Small intestine (tissue), 7 donors: ENCODE data around the gene B4GALNT3. TPM values are rescaled to one million over a fixed set of nuclear protein-coding genes. Genes with fewer than 3 reads are reported as not detected.

Experiments used
- DNase-seq, 2 donors: peaks; one replicate each; pipeline versions ENCODE4 v3.0.0 to v3.0.0-alpha.2; 2013
- FAIRE-seq: peaks from 2 replicates; lab custom pipeline; 2012; peaks lifted over from hg19 to GRCh38; lab: Jason Lieb, UNC
- H3K27ac ChIP-seq, 3 donors: one replicate each; pipeline ENCODE4 v1.5.1; 2013; ENCODE audit warnings: low read length in 2 of 3, mild to moderate bottlenecking in 2 of 3, control low read depth in 1 of 3, inconsistent platforms in 1 of 3, low read depth in 1 of 3, moderate library complexity in 1 of 3
- H3K27me3 ChIP-seq, 3 donors: one replicate each; pipeline ENCODE4 v1.6.1; 2013; ENCODE audit warnings: low read length in 3 of 3, inconsistent platforms in 1 of 3; ENCODE audit not compliant: control insufficient read depth in 3 of 3, insufficient read depth in 3 of 3
- H3K36me3 ChIP-seq, 3 donors: one replicate each; pipeline ENCODE4 v1.6.1; 2013; ENCODE audit warnings: low read length in 3 of 3, inconsistent platforms in 1 of 3, low read depth in 1 of 3, mild to moderate bottlenecking in 1 of 3, moderate library complexity in 1 of 3; ENCODE audit not compliant: control insufficient read depth in 3 of 3, insufficient read depth in 2 of 3
- H3K4me1 ChIP-seq, 3 donors: one replicate each; pipeline ENCODE4 v1.6.1; 2013; ENCODE audit warnings: low read length in 2 of 3, inconsistent platforms in 1 of 3, low read depth in 1 of 3, mild to moderate bottlenecking in 1 of 3, moderate library complexity in 1 of 3; ENCODE audit not compliant: control insufficient read depth in 3 of 3, insufficient read depth in 2 of 3
- H3K4me3 ChIP-seq, 3 donors: one replicate each; pipeline ENCODE4 v1.5.1; 2013; ENCODE audit warnings: low read length in 3 of 3, control low read depth in 1 of 3, inconsistent platforms in 1 of 3, low read depth in 1 of 3, mild to moderate bottlenecking in 1 of 3, moderate library complexity in 1 of 3
- H3K9me3 ChIP-seq, 2 donors: one replicate each; pipeline ENCODE4 v1.6.1; 2013; ENCODE audit warnings: low read depth in 1 of 2, low read length in 1 of 2; ENCODE audit not compliant: control insufficient read depth in 2 of 2, insufficient read depth in 1 of 2
- WGBS, 3 donors: extraction: QIAGEN DNeasy Blood & Tissue Kit; methylation state at CpG; one replicate each; pipeline ENCODE4 v1.1.7; 2013; 5-methylcytosine and 5-hydroxymethylcytosine counted together
- polyA plus RNA-seq, 4 donors: library from polyadenylated mRNA; stranded (reverse) in 3 of 4; unstranded in 1 of 4; fragments of 200-250 nt in 3 of 4; fragments of 120-200 nt in 1 of 4; gene quantifications; one replicate each; pipeline versions ENCODE4 v1.2.1 to v1.2.3, GENCODE V29; 2013
- donor health status: healthy with polysubstance abuse.
- donor health status: control.
- donor health status: control.
- donor health status: Bipolar disorder and iron deficiency.
- donor health status: healthy.

B4GALNT3 gene
- polyA plus RNA-seq, 4 donors, result 0.45 to 6.6 (median 2.9) TPM; not detected in 1

DNA sequence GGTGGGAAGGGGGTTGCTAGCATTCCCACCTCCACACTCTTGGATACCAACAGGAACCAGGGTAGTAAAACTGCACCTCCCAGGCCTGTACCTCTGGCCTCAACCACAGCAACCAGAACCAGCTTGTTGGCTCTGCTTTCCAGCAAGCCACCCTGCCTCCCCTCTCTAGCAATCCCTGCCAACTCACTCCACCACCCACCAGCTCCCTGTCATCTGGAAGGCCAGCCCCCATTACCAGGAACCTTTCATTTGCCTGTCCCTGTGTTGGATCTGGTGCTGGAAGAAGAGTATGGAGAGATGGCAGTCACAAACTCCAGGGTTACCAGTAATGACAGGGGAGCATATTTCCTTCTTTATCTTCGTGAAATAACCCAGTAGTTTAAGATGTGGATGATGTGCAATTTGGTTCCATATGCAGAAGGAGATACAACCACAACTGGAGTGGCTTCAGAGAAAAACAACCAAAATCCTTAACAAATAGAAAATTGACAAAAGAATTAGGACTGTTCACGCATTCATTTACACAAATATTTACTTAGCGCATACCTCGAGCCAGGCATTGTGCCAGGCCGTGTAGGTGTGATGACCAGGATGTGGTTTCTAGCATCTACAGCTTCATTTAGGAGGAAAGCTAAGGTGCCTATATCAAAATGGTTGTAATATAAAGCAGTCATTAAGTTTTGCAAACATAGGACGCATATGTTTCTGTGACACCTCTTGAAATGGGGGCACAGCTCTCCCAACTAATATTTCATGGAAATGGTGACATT lies 3.4 kb downstream of the B4GALNT3 start:
- no peak overlapping the region for H3K27ac ChIP-seq
- 47 to 61% (median 49%) methylated on average over 6 of the region's 6 CpGs for whole genome bisulfite sequencing, 3 donors
- H3K4me3 ChIP-seq, result no peak overlapping the region
- no peak for FAIRE-seq
- no peak for DNase-seq
- peaks cover 0 to 42% (median 3%) of the 10 kb centered on the region in 3 donors for H3K27me3 ChIP-seq
- H3K4me1 ChIP-seq, result peaks cover 0 to 16% (median 4%) of the 10 kb centered on the region in 3 donors
- H3K9me3 ChIP-seq, result no peaks in the 10 kb centered on the region
- no peaks in the 10 kb centered on the region for H3K36me3 ChIP-seq

DNA sequence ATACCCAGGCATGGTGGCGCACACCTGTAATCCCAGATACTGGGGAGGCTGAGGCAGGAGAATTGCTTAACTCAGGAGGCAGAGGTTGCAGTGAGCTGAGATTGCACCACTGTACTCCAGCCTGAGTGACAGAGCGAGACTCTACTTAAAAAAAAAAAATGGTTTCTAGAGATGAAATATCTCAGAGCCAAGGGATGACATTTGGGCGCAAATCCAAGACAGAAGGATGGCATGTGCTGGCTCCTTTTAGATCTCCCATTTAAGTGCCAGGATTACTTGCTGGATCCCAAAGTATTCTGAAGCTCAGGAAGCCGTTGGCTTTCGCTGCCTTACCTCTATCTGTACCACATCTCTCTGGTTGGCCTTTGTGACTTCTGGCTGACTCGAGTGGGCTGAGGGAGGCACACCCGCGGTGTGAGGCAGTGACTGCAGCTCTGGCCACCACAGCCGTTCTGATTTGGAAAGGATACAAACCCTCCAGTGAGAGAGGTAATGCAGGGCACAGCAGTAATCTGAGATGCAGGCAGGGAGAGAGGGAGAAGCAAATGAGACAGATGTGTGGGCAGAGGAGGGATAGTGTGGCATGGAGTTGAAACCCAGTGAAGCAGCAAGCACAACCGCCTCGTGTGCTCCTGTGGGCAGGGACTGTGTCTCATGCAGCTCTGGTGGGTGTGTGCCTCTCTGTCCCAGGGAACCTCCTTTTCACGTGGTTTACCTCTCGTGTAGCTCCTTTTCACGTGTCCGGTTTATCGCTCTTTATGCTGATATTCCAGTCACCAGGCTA lies 4.9 kb downstream of the B4GALNT3 start:
- no peak overlapping the region for H3K27ac ChIP-seq
- no peak overlapping the region for H3K4me3 ChIP-seq
- no peaks in the 10 kb centered on the region for H3K36me3 ChIP-seq
- no peaks in the 10 kb centered on the region for H3K9me3 ChIP-seq
- peaks cover 0 to 26% (median 3%) of the 10 kb centered on the region in 3 donors for H3K27me3 ChIP-seq
- FAIRE-seq, result no peak
- H3K4me1 ChIP-seq, result peaks cover 0 to 18% (median 0%) of the 10 kb centered on the region in 3 donors
- WGBS, 3 donors, result 71 to 73% (median 72%) methylated on average over 16 of the region's 16 CpGs
- no peak for DNase-seq

DNA sequence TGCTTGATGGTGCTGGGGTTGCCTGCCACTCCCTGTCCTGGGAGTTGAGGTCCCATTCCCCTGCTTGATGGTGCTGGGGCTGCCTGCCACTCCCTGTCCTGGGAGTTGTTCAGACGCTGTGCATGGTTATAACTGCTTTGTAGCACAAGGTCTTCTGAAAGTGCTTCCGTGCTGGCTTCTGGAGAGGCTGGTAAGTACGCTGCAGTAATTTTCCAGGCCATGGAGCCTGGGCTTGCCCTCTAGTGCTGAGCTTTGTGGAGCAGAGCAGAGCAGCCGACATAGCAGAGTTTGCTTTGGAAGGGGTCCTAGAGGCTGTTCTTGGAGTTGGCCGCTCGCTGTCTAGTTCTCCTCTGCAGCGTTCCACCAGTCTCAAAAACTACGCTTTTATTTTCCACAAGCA lies 6.3 kb downstream of the B4GALNT3 start:
- peaks cover 0 to 19% (median 0%) of the 10 kb centered on the region in 3 donors for H3K27me3 ChIP-seq
- no peak for FAIRE-seq
- no peaks in the 10 kb centered on the region for H3K36me3 ChIP-seq
- H3K27ac ChIP-seq, result no peak overlapping the region
- WGBS, 3 donors, result 87 to 88% (median 88%) methylated on average over 8 of the region's 8 CpGs
- no peak for DNase-seq
- peaks cover 0 to 16% (median 0%) of the 10 kb centered on the region in 3 donors for H3K4me1 ChIP-seq
- no peaks in the 10 kb centered on the region for H3K9me3 ChIP-seq
- no peak overlapping the region for H3K4me3 ChIP-seq

DNA sequence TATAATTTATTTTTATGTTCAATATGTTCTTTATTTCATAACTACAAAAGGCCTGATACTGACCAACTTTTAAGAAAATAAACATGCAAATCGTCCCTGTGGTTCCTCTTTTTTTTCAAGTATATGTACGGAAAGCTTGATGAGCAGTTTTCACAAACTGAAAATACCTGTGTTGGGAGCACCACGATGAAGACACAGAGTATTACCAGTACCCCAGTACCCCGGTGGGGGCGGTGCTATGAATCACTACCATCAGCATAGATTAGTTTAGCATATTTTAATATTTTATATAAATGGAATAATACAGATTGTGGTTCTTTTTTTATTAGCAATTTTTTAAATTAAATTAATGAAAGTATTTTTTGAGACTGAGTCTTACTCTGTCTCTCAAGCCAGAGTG lies 7.0 kb downstream of the B4GALNT3 start:
- 78 to 90% (median 81%) methylated on average over 5 of the region's 5 CpGs for WGBS, 3 donors
- H3K27me3 ChIP-seq, result peaks cover 0 to 12% (median 0%) of the 10 kb centered on the region in 3 donors
- no peaks in the 10 kb centered on the region for H3K36me3 ChIP-seq
- H3K27ac ChIP-seq, result no peak overlapping the region
- peaks cover 0 to 10% (median 0%) of the 10 kb centered on the region in 3 donors for H3K4me1 ChIP-seq
- H3K4me3 ChIP-seq, result no peak overlapping the region
- no peak for DNase-seq
- no peak for FAIRE-seq
- no peaks in the 10 kb centered on the region for H3K9me3 ChIP-seq

DNA sequence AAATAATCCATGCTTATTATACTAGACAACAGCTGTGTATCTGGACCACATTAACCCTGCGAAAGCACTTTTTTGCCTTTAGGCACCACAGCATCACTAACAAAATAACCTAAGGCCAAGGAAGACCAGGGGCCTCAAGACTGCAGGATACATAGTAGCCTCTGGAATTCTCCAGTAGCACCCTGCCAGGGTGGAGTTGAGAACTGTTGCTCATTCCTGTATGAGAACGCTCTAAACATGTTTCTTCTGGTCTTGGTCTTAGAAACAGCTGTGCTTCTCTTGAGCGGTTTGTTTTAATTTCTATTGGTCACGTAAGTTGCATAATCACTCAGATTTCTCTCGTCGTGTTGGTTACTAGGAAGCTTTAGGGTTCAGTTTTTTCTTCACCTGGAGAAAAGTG lies 7.9 kb downstream of the B4GALNT3 start:
- no peaks in the 10 kb centered on the region for H3K36me3 ChIP-seq
- FAIRE-seq (no peak), DNase-seq (no peak)
- H3K4me1 ChIP-seq, result peaks cover 0 to 9% (median 0%) of the 10 kb centered on the region in 3 donors
- H3K9me3 ChIP-seq, result no peaks in the 10 kb centered on the region
- H3K27ac ChIP-seq, result no peak overlapping the region
- WGBS, 3 donors, result 76 to 84% (median 79%) methylated on average over 6 of the region's 6 CpGs
- no peak overlapping the region for H3K4me3 ChIP-seq
- H3K27me3 ChIP-seq, result peaks cover 0 to 5% (median 0%) of the 10 kb centered on the region in 3 donors

DNA sequence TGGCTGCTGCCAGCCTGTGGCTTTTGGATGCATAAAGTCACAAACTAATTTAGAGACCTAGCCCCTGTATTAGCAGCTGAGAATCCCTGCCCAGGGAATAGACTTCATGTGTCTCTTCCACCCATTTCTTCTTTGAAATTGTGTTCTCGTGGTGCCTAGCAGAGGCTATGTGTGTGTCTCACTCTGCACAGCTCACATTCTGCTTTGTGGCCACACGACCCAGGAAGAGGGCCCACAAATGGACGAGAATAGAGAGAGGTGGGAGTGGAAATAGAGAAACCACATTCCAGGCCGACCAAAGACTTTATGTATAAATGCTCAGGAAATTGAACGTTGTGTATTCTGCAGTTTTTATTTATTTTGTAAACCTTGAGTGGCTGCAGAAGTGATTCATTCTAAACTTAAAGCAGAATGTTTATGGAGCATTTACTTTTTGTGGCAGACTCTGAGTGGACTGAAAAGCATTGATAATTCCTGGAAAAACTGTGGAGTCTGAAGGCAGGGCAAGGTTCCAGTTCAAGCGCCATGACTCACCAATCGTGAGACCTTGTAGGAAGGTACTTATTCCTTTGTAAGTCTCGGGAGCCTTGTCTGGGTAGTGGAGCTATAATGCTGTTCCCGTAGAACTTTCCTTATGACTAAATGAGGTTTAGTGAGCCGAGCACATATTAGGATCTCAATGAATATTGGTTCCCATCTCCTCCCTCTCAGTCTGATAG lies 9.1 kb downstream of the B4GALNT3 start:
- Histone ChIP-seq H3K27me3 (no peaks in the 10 kb centered on the region), H3K4me3 (no peak overlapping the region), H3K36me3 (no peaks in the 10 kb centered on the region), H3K27ac (peak overlapping the region in 1 of 3 donors; percentile 60), H3K4me1 (peaks cover 0 to 9% (median 0%) of the 10 kb centered on the region in 3 donors), H3K9me3 (no peaks in the 10 kb centered on the region)
- DNase-seq (peak in 1 of 2 donors; percentile 67), FAIRE-seq (no peak)
- 55 to 69% (median 61%) methylated on average over 10 of the region's 10 CpGs for WGBS, 3 donors

DNA sequence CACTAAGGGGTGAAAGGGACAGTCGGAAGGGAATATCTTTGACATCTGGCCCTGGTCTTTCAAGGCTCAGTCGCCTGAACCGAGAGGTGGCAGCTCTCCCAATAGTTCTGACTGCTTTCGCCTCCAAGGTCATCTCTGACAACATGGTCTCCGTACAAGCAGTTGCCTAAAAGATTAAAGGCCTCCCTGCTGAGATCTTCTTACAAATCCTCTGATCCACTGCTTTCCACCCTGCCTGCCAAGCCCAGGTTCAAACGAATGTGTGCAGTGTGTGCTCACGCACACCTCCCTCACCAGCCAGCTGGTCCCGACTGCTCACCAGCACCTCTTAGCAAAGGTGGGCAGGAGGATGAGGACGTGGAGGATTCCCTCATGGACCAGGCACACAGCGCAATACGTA lies 10.4 kb downstream of the B4GALNT3 start:
- no peak overlapping the region for H3K27ac ChIP-seq
- 78 to 79% (median 79%) methylated on average over 11 of the region's 11 CpGs for WGBS, 3 donors
- DNase-seq (no peak), FAIRE-seq (no peak)
- H3K4me3 ChIP-seq, result no peak overlapping the region
- no peaks in the 10 kb centered on the region for H3K27me3 ChIP-seq
- H3K4me1 ChIP-seq, result peaks cover 0 to 9% (median 0%) of the 10 kb centered on the region in 3 donors
- no peaks in the 10 kb centered on the region for H3K9me3 ChIP-seq
- no peaks in the 10 kb centered on the region for H3K36me3 ChIP-seq

DNA sequence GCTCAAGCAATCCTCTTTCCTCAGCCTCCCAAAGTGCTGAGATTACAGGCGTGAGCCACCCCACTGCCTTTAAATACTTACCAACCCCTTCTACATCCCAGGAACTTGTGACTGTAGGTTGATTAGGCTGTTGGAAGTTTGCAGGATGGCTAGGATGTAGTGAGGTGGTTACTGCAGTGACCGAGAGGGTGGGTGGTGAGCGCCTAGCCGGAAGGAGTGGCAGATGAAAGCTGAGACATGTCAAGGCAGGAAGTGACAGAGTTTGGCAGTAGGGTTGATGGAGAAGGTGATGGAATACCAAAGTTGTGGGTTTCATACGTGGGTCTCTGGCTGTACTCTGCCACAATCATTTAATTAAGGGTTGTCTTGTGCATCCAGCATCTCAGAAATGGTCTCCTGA lies 13.5 kb downstream of the B4GALNT3 start:
- DNase-seq (no peak), FAIRE-seq (no peak)
- Histone ChIP-seq H3K4me1 (peaks cover 0 to 7% (median 0%) of the 10 kb centered on the region in 3 donors), H3K27me3 (no peaks in the 10 kb centered on the region), H3K27ac (no peak overlapping the region), H3K36me3 (no peaks in the 10 kb centered on the region), H3K4me3 (no peak overlapping the region), H3K9me3 (no peaks in the 10 kb centered on the region)
- WGBS, 3 donors, result 79 to 89% (median 89%) methylated on average over 5 of the region's 5 CpGs
